H9 (cell line): ENCODE data around the gene LCN2. TPM values are rescaled to one million over a fixed set of nuclear protein-coding genes. Genes with fewer than 3 reads are reported as not detected.

Experiments used
- DNase-seq: peaks from one replicate; pipeline ENCODE4 v3.0.0-alpha.2; 2017
- H2AFZ ChIP-seq: one replicate; pipeline ENCODE4 v1.6.1; 2013; ENCODE audit warnings: mild to moderate bottlenecking, low read length, control low read depth, moderate library complexity
- H2AK5ac ChIP-seq: 2 replicates; pipeline ENCODE4 v1.6.1; 2013; ENCODE audit warnings: low read length, control low read depth, mixed read lengths; ENCODE audit not compliant: insufficient read length
- H2BK120ac ChIP-seq: one replicate; pipeline ENCODE4 v1.6.1; 2013; ENCODE audit warnings: low read depth, mild to moderate bottlenecking, low read length, control low read depth, inconsistent platforms; ENCODE audit not compliant: poor library complexity, severe bottlenecking
- H2BK12ac ChIP-seq: 2 replicates; pipeline ENCODE4 v1.6.1; 2013; ENCODE audit warnings: low read length, control low read depth, mixed read lengths, low read depth; ENCODE audit not compliant: insufficient read length
- H2BK15ac ChIP-seq: 2 replicates; pipeline ENCODE4 v1.6.1; 2013; ENCODE audit warnings: low read depth, low read length, control low read depth
- H2BK20ac ChIP-seq: one replicate; pipeline ENCODE4 v1.6.1; 2013; ENCODE audit warnings: low read depth, mild to moderate bottlenecking, low read length, control low read depth, inconsistent platforms; ENCODE audit not compliant: poor library complexity, severe bottlenecking
- H2BK5ac ChIP-seq: 2 replicates; pipeline ENCODE4 v1.6.1; 2013; ENCODE audit warnings: low read length, control low read depth, mixed read lengths; ENCODE audit not compliant: insufficient read length
- H3K14ac ChIP-seq: 2 replicates; pipeline ENCODE4 v1.6.1; 2013; ENCODE audit warnings: low read length, control low read depth; ENCODE audit not compliant: insufficient read depth
- H3K18ac ChIP-seq: 2 replicates; pipeline ENCODE4 v1.6.1; 2013; ENCODE audit warnings: low read depth, mild to moderate bottlenecking, mixed read lengths, low read length, control low read depth; ENCODE audit not compliant: insufficient read length
- H3K23ac ChIP-seq: 2 replicates; pipeline ENCODE4 v1.6.1; 2013; ENCODE audit warnings: low read length, control low read depth, mixed read lengths, low read depth; ENCODE audit not compliant: insufficient read length
- H3K23me2 ChIP-seq: 2 replicates; pipeline ENCODE4 v1.6.1; 2013; ENCODE audit warnings: low read depth, mild to moderate bottlenecking, mixed read lengths, low read length, control low read depth; ENCODE audit not compliant: insufficient read length, poor library complexity, severe bottlenecking
- H3K27ac ChIP-seq: 2 replicates; pipeline ENCODE4 v1.5.1; 2013; ENCODE audit warnings: low read length, control low read depth, mixed read lengths, low read depth; ENCODE audit not compliant: insufficient read length
- H3K27me3 ChIP-seq: 2 replicates; pipeline ENCODE4 v1.6.1; 2013; ENCODE audit warnings: low read length, control low read depth, inconsistent platforms; ENCODE audit not compliant: insufficient read depth
- H3K4ac ChIP-seq: 2 replicates; pipeline ENCODE4 v1.6.1; 2013; ENCODE audit warnings: low read depth, mild to moderate bottlenecking, control low read depth, inconsistent platforms, low read length, moderate library complexity
- H3K4me1 ChIP-seq: 2 replicates; pipeline ENCODE4 v1.6.1; 2013; ENCODE audit warnings: low read length, control low read depth, inconsistent platforms; ENCODE audit not compliant: insufficient read depth
- H3K4me2 ChIP-seq: 2 replicates; pipeline ENCODE4 v1.6.1; 2013; ENCODE audit warnings: low read length, control low read depth, mixed read lengths; ENCODE audit not compliant: insufficient read length, insufficient read depth
- H3K56ac ChIP-seq: 2 replicates; pipeline ENCODE4 v1.6.1; 2013; ENCODE audit warnings: low read depth, mild to moderate bottlenecking, mixed read lengths, low read length, control low read depth; ENCODE audit not compliant: insufficient read length
- H3K79me1 ChIP-seq: 2 replicates; pipeline ENCODE4 v1.6.1; 2013; ENCODE audit warnings: low read depth, mild to moderate bottlenecking, moderate library complexity, low read length, control low read depth, inconsistent platforms; ENCODE audit not compliant: insufficient read depth, poor library complexity, severe bottlenecking
- H3K79me2 ChIP-seq: 2 replicates; pipeline ENCODE4 v1.6.1; 2013; ENCODE audit warnings: low read length, control low read depth, inconsistent platforms; ENCODE audit not compliant: insufficient read depth
- H3K9ac ChIP-seq: 2 replicates; pipeline ENCODE4 v1.6.1; 2013; ENCODE audit warnings: low read length, control low read depth, mixed read lengths; ENCODE audit not compliant: insufficient read length; ENCODE audit errors: extremely low read depth
- H3K9me3 ChIP-seq: one replicate; pipeline ENCODE4 v1.6.1; 2013; ENCODE audit warnings: low read depth, low read length, inconsistent platforms; ENCODE audit not compliant: control insufficient read depth
- H3T11ph ChIP-seq: one replicate; pipeline ENCODE4 v1.6.1; 2013; ENCODE audit warnings: mild to moderate bottlenecking, low read length, control low read depth, inconsistent platforms
- H4K20me1 ChIP-seq: one replicate; pipeline ENCODE4 v1.6.1; 2013; ENCODE audit not compliant: control insufficient read depth, insufficient read length, insufficient read depth
- H4K5ac ChIP-seq: 2 replicates; pipeline ENCODE4 v1.6.1; 2013; ENCODE audit warnings: low read depth, mild to moderate bottlenecking, mixed read lengths, low read length, control low read depth; ENCODE audit not compliant: insufficient read length
- H4K8ac ChIP-seq: replicated peaks from 2 replicates; pipeline ENCODE4 v1.6.1; 2013; ENCODE audit warnings: low read length, control low read depth, mixed read lengths, low read depth; ENCODE audit not compliant: insufficient read length
- H4K91ac ChIP-seq: 2 replicates; pipeline ENCODE4 v1.6.1; 2013; ENCODE audit warnings: low read depth, mild to moderate bottlenecking, moderate library complexity, mixed read lengths, low read length, control low read depth; ENCODE audit not compliant: insufficient read length
- H3K27ac Mint-ChIP-seq, 3 experiments: 2 replicates in 2 of 3; 3 replicates in 1 of 3; pipeline ENCODE4 v1.8.0; 2020 to 2021; ENCODE audit warnings: mixed read lengths in 3 of 3, mild to moderate bottlenecking in 1 of 3, moderate library complexity in 1 of 3
- H3K27me3 Mint-ChIP-seq: 2 replicates; pipeline ENCODE4 v1.8.0; 2021; ENCODE audit warnings: low read depth, mild to moderate bottlenecking, moderate library complexity, mixed read lengths
- H3K36me3 Mint-ChIP-seq, 3 experiments: 2 replicates in 2 of 3; 3 replicates in 1 of 3; pipeline ENCODE4 v1.8.0; 2020 to 2021; ENCODE audit warnings: low read depth in 3 of 3, mixed read lengths in 3 of 3; ENCODE audit not compliant: insufficient read depth in 1 of 3
- H3K4me1 Mint-ChIP-seq, 2 experiments: 2 replicates each; pipeline ENCODE4 v1.8.0; 2020; ENCODE audit warnings: mixed read lengths in 2 of 2
- H3K4me3 Mint-ChIP-seq, 2 experiments: 2 replicates in 1 of 2; 3 replicates in 1 of 2; pipeline ENCODE4 v1.8.0; 2020 to 2021; ENCODE audit warnings: mild to moderate bottlenecking in 2 of 2, mixed read lengths in 2 of 2, moderate library complexity in 1 of 2
- H3K9me3 Mint-ChIP-seq, 2 experiments: 2 replicates in 1 of 2; 3 replicates in 1 of 2; pipeline ENCODE4 v1.8.0; 2020; ENCODE audit warnings: mild to moderate bottlenecking in 2 of 2, mixed read lengths in 2 of 2, moderate library complexity in 1 of 2
- WGBS: extraction: QIAGEN DNeasy Blood & Tissue Kit; methylation state at CpG from one replicate; pipeline ENCODE4 v1.1.7; 2013; ENCODE audit warnings: missing lambda C conversion rate, low lambda C conversion rate, mixed read lengths; ENCODE audit not compliant: insufficient read length; ENCODE audit errors: extremely low coverage; 5-methylcytosine and 5-hydroxymethylcytosine counted together
- total RNA-seq: library from RNA; stranded (reverse); gene quantifications from 2 replicates; pipeline ENCODE4 v1.2.1, GENCODE V29; 2021
- TF ChIP-seq, protein P1 (sequence below): fragments of 200-600 bp; sonication (generic); conservative IDR thresholded peaks from 3 replicates; pipeline ENCODE4 v1.8.0; 2021; ENCODE audit warnings: antibody characterized with exemption, mild to moderate bottlenecking

The LCN2 gene
- total RNA-seq, 1 experiment from 2014 or later: not detected

DNA sequence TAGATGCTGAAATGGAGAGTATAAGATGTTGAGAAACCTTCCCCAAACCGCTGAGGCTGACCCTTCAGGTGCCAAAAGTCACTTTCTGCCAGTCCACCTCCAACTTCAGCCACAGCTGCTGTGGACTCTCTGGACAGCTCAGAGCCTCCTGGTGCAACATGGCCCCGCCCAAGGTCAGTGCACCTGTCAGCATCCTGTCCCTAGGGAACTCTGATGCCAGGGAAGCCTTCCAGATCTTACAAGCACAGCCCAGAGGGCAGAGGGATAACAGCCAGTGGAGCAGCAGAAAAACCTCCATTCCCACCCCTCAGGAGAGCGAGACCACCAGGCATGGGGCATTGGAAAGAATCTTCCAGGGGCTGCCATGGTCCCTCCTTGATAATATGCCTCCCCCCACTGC, 11.3 kb upstream of the LCN2 start:
- Histone ChIP-seq H2BK15ac (no peak overlapping the region), H2AK5ac (no peak overlapping the region), H3K23ac (no peak overlapping the region), H3T11ph (no peak overlapping the region), H3K4ac (no peak overlapping the region), H3K14ac (no peak overlapping the region), H3K4me1 (no peaks in the 10 kb centered on the region), H2BK20ac (no peak overlapping the region), H3K9ac (no peak overlapping the region), H3K4me2 (no peak overlapping the region), H3K27me3 (no peaks in the 10 kb centered on the region), H4K20me1 (no peaks in the 10 kb centered on the region), H2BK120ac (no peak overlapping the region), H4K5ac (no peak overlapping the region), H3K27ac (no peak overlapping the region), H3K9me3 (no peaks in the 10 kb centered on the region), H2AFZ (no peak overlapping the region), H4K8ac (no peak overlapping the region), H3K18ac (no peak overlapping the region), H4K91ac (no peak overlapping the region), H2BK12ac (no peak overlapping the region), H2BK5ac (no peak overlapping the region), H3K79me1 (no peaks in the 10 kb centered on the region), H3K23me2 (no peaks in the 10 kb centered on the region), H3K79me2 (no peaks in the 10 kb centered on the region), H3K56ac (no peak overlapping the region)
- Mint-ChIP-seq H3K36me3 (no peaks in the 10 kb centered on the region), H3K27me3 (peaks cover 34% of the 10 kb centered on the region), H3K9me3 (no peaks in the 10 kb centered on the region), H3K4me1 (peaks cover 8 to 11% of the 10 kb centered on the region in 2 experiments), H3K27ac (peak overlapping the region in 1 of 3 experiments; percentile 90; a peak in 2 of 7 replicates), H3K4me3 (no peak overlapping the region; a peak in 1 of 5 replicates)
- DNase-seq: no peak
- TF ChIP-seq, protein P1, sequence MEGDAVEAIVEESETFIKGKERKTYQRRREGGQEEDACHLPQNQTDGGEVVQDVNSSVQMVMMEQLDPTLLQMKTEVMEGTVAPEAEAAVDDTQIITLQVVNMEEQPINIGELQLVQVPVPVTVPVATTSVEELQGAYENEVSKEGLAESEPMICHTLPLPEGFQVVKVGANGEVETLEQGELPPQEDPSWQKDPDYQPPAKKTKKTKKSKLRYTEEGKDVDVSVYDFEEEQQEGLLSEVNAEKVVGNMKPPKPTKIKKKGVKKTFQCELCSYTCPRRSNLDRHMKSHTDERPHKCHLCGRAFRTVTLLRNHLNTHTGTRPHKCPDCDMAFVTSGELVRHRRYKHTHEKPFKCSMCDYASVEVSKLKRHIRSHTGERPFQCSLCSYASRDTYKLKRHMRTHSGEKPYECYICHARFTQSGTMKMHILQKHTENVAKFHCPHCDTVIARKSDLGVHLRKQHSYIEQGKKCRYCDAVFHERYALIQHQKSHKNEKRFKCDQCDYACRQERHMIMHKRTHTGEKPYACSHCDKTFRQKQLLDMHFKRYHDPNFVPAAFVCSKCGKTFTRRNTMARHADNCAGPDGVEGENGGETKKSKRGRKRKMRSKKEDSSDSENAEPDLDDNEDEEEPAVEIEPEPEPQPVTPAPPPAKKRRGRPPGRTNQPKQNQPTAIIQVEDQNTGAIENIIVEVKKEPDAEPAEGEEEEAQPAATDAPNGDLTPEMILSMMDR: no peak
- WGBS: no CpG with 5 or more reads among the region's 3 CpGs
